ENCODE results near the gene USP17L30. TPM values are rescaled to one million over a fixed set of nuclear protein-coding genes. Genes with fewer than 3 reads are reported as not detected.
A peak's percentile ranks its signal among the peaks of the same experiment; 100 is the strongest.
"Not testable (repeated sequence)": the region's sequence is repeated elsewhere in the genome, so short reads cannot be mapped to it uniquely, and the experiment has no call there.

USP17L30 gene
- total and polyA plus RNA-seq, 4 donors: not detected

- DNase-seq (ENCODE audit: low read depth in 4 of 6, low spot score in 6 of 6); H3K9me3 ChIP-seq (ENCODE audit: control insufficient read depth, insufficient read depth, low read length); H3K27me3 ChIP-seq (ENCODE audit: control insufficient read depth, insufficient read depth, low read length); H3K4me1 ChIP-seq (ENCODE audit: control insufficient read depth, insufficient read depth, low read length); H3K36me3 ChIP-seq (ENCODE audit: control insufficient read depth, insufficient read depth, low read length); H3K4me3 ChIP-seq (ENCODE audit: low read depth, low read length); H3K27ac ChIP-seq (ENCODE audit: low read depth, low read length): not testable (repeated sequence)
- 100% methylated on average over 1 of the region's 1 CpG for WGBS (ENCODE audit: insufficient coverage)
Observed at GRCh38 chr4:9379881-9380280, 17.0 kb downstream of the USP17L30 start.

GRCh38 chr4:9381012-9381534 is 18.1 kb downstream of the USP17L30 start:
- 66% methylated on average over 15 of the region's 36 CpGs for WGBS (ENCODE audit: insufficient coverage)
- H3K27me3 ChIP-seq (ENCODE audit: control insufficient read depth, insufficient read depth, low read length); H3K9me3 ChIP-seq (ENCODE audit: control insufficient read depth, insufficient read depth, low read length); H3K27ac ChIP-seq (ENCODE audit: low read depth, low read length); H3K36me3 ChIP-seq (ENCODE audit: control insufficient read depth, insufficient read depth, low read length); H3K4me1 ChIP-seq (ENCODE audit: control insufficient read depth, insufficient read depth, low read length): not testable (repeated sequence)
- DNase-seq (ENCODE audit: low read depth in 4 of 6, low spot score in 6 of 6): peak in 2 of 6 donors; percentile 2 to 17
- H3K4me3 ChIP-seq (ENCODE audit: low read depth, low read length): peak overlapping the region; percentile 16

DNA sequence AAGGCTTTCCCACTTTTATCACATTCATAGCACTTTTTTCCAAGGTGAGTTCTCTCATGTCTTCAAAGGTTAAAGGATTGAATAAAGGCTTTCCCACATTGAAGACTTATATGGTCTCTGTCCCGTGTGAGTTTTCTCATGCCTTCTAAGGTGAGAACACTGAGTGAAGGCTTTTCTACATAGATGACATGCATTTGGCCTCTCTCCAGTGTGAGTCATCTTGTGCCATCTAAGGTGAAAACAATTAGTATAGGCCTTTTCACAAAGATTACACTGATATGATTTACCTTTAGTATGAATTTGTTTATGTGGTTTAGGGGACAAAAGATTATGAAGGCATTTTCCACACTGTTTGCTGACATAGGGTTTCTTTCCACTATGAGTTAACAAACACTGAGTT is 21.2 kb downstream of the USP17L30 start:
- Histone ChIP-seq H3K27ac (ENCODE audit: low read depth, low read length) (no peak overlapping the region), H3K4me1 (ENCODE audit: control insufficient read depth, insufficient read depth, low read length) (peaks cover 5% of the 10 kb centered on the region), H3K27me3 (ENCODE audit: control insufficient read depth, insufficient read depth, low read length) (no peaks in the 10 kb centered on the region), H3K36me3 (ENCODE audit: control insufficient read depth, insufficient read depth, low read length) (no peaks in the 10 kb centered on the region), H3K9me3 (ENCODE audit: control insufficient read depth, insufficient read depth, low read length) (no peaks in the 10 kb centered on the region), H3K4me3 (ENCODE audit: low read depth, low read length) (no peak overlapping the region)
- no peak for DNase-seq (ENCODE audit: low read depth in 4 of 6, low spot score in 6 of 6)
- 40% methylated on average over 1 of the region's 1 CpG for WGBS (ENCODE audit: insufficient coverage)

- not testable (repeated sequence) for H3K36me3 ChIP-seq (ENCODE audit: control insufficient read depth, insufficient read depth, low read length); H3K4me1 ChIP-seq (ENCODE audit: control insufficient read depth, insufficient read depth, low read length); H3K27me3 ChIP-seq (ENCODE audit: control insufficient read depth, insufficient read depth, low read length); H3K4me3 ChIP-seq (ENCODE audit: low read depth, low read length); DNase-seq (ENCODE audit: low read depth in 4 of 6, low spot score in 6 of 6); H3K9me3 ChIP-seq (ENCODE audit: control insufficient read depth, insufficient read depth, low read length); H3K27ac ChIP-seq (ENCODE audit: low read depth, low read length)
- WGBS (ENCODE audit: insufficient coverage): no CpG with 5 or more reads among the region's 2 CpGs
Observed at GRCh38 chr4:9389001-9389400, 26.1 kb downstream of the USP17L30 start.

DNA sequence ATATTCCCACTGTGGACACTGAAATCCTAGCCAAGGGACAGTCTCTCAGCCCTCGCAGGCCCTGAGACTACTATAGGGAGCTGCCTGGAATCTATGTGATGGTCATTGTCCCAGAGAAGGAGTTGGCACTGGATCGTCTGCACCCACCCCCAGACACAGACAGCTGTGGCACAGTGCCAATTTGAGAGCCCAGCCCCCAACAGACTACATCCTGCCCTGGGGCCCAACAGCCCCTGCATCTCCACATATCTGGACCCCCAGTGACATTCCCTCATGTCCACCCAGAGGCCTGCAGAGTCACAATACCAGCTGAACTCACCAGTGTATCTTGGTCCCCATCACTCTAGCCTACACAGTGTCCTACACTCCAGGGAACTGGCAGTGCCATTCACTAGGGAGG is 42.8 kb downstream of the USP17L30 start:
- not testable (repeated sequence) for H3K27me3 ChIP-seq (ENCODE audit: control insufficient read depth, insufficient read depth, low read length); H3K9me3 ChIP-seq (ENCODE audit: control insufficient read depth, insufficient read depth, low read length); DNase-seq (ENCODE audit: low read depth in 4 of 6, low spot score in 6 of 6); H3K27ac ChIP-seq (ENCODE audit: low read depth, low read length); H3K36me3 ChIP-seq (ENCODE audit: control insufficient read depth, insufficient read depth, low read length); H3K4me1 ChIP-seq (ENCODE audit: control insufficient read depth, insufficient read depth, low read length); H3K4me3 ChIP-seq (ENCODE audit: low read depth, low read length)
- WGBS (ENCODE audit: insufficient coverage): 0% methylated on average over 1 of the region's 2 CpGs

- H3K36me3 ChIP-seq (ENCODE audit: control insufficient read depth, insufficient read depth, low read length); DNase-seq (ENCODE audit: low read depth in 4 of 6, low spot score in 6 of 6): not testable (repeated sequence)
- WGBS (ENCODE audit: insufficient coverage): 94% methylated on average over 2 of the region's 3 CpGs
Observed at GRCh38 chr4:9406491-9406890, 43.6 kb downstream of the USP17L30 start.

GRCh38 chr4:9409793-9410192 is 46.9 kb downstream of the USP17L30 start:
- no peak for DNase-seq (ENCODE audit: low read depth in 4 of 6, low spot score in 6 of 6)
- Histone ChIP-seq H3K9me3 (ENCODE audit: control insufficient read depth, insufficient read depth, low read length) (no peaks in the 10 kb centered on the region), H3K27ac (ENCODE audit: low read depth, low read length) (no peak overlapping the region), H3K4me1 (ENCODE audit: control insufficient read depth, insufficient read depth, low read length) (no peaks in the 10 kb centered on the region), H3K36me3 (ENCODE audit: control insufficient read depth, insufficient read depth, low read length) (no peaks in the 10 kb centered on the region), H3K4me3 (ENCODE audit: low read depth, low read length) (no peak overlapping the region), H3K27me3 (ENCODE audit: control insufficient read depth, insufficient read depth, low read length) (no peaks in the 10 kb centered on the region)
- WGBS (ENCODE audit: insufficient coverage): 89% methylated on average over 12 of the region's 13 CpGs

More at GRCh38 chr4:9406491-9406890, 43.6 kb downstream of the USP17L30 start:
- H3K9me3 ChIP-seq (ENCODE audit: control insufficient read depth, insufficient read depth, low read length); H3K27me3 ChIP-seq (ENCODE audit: control insufficient read depth, insufficient read depth, low read length); H3K4me1 ChIP-seq (ENCODE audit: control insufficient read depth, insufficient read depth, low read length); H3K4me3 ChIP-seq (ENCODE audit: low read depth, low read length); H3K27ac ChIP-seq (ENCODE audit: low read depth, low read length): not testable (repeated sequence)

Small RNAs within 50 kb of the gene (small RNA-seq; reads per million reads assigned to genes)
- not detected for gene RNA5SP153 (ENCODE audit: low replicate concordance)

Other genes starting within 250 kb of the USP17L30 start
- gene FAM90A26, start 192.7 kb upstream of the USP17L30 start, total RNA-seq: not detected
- gene FAM90A26, start 192.7 kb upstream of the USP17L30 start, polyA plus RNA-seq (ENCODE audit: insufficient read length in 2 of 2): under 1 TPM in 1 of 2 donors, not detected in 1; 0.20 TPM
- gene USP17L10, start 152.5 kb upstream of the USP17L30 start, total RNA-seq: not detected
- gene USP17L10, start 152.5 kb upstream of the USP17L30 start, polyA plus RNA-seq (ENCODE audit: insufficient read length in 2 of 2): not detected
- gene USP17L11, start 147.7 kb upstream of the USP17L30 start, total RNA-seq: not detected
- not detected for gene USP17L11, start 147.7 kb upstream of the USP17L30 start, polyA plus RNA-seq (ENCODE audit: insufficient read length in 2 of 2)
- gene USP17L12, start 143.0 kb upstream of the USP17L30 start, total RNA-seq: not detected
- not detected for gene USP17L12, start 143.0 kb upstream of the USP17L30 start, polyA plus RNA-seq (ENCODE audit: insufficient read length in 2 of 2)
- not detected for gene USP17L13, start 138.2 kb upstream of the USP17L30 start, total RNA-seq
- not detected for gene USP17L13, start 138.2 kb upstream of the USP17L30 start, polyA plus RNA-seq (ENCODE audit: insufficient read length in 2 of 2)
- gene USP17L15, start 128.7 kb upstream of the USP17L30 start, total RNA-seq: not detected
- gene USP17L15, start 128.7 kb upstream of the USP17L30 start, polyA plus RNA-seq (ENCODE audit: insufficient read length in 2 of 2): not detected
- not detected for gene USP17L17, start 119.2 kb upstream of the USP17L30 start, total RNA-seq
- gene USP17L17, start 119.2 kb upstream of the USP17L30 start, polyA plus RNA-seq (ENCODE audit: insufficient read length in 2 of 2): not detected
- gene USP17L18, start 114.5 kb upstream of the USP17L30 start, total RNA-seq: not detected
- gene USP17L18, start 114.5 kb upstream of the USP17L30 start, polyA plus RNA-seq (ENCODE audit: insufficient read length in 2 of 2): not detected
- gene USP17L19, start 109.8 kb upstream of the USP17L30 start, total RNA-seq: not detected
- not detected for gene USP17L19, start 109.8 kb upstream of the USP17L30 start, polyA plus RNA-seq (ENCODE audit: insufficient read length in 2 of 2)
- gene USP17L20, start 105.0 kb upstream of the USP17L30 start, total RNA-seq: not detected
- not detected for gene USP17L20, start 105.0 kb upstream of the USP17L30 start, polyA plus RNA-seq (ENCODE audit: insufficient read length in 2 of 2)
- not detected for gene USP17L21, start 100.3 kb upstream of the USP17L30 start, total RNA-seq
- not detected for gene USP17L21, start 100.3 kb upstream of the USP17L30 start, polyA plus RNA-seq (ENCODE audit: insufficient read length in 2 of 2)
- not detected for gene USP17L22, start 95.5 kb upstream of the USP17L30 start, total RNA-seq
- not detected for gene USP17L22, start 95.5 kb upstream of the USP17L30 start, polyA plus RNA-seq (ENCODE audit: insufficient read length in 2 of 2)
- gene USP17L24, start 38.0 kb upstream of the USP17L30 start, total RNA-seq: not detected
- gene USP17L24, start 38.0 kb upstream of the USP17L30 start, polyA plus RNA-seq (ENCODE audit: insufficient read length in 2 of 2): not detected
- gene USP17L25, start 33.2 kb upstream of the USP17L30 start, total RNA-seq: not detected
- not detected for gene USP17L25, start 33.2 kb upstream of the USP17L30 start, polyA plus RNA-seq (ENCODE audit: insufficient read length in 2 of 2)
- not detected for gene USP17L26, start 28.5 kb upstream of the USP17L30 start, total RNA-seq
- not detected for gene USP17L26, start 28.5 kb upstream of the USP17L30 start, polyA plus RNA-seq (ENCODE audit: insufficient read length in 2 of 2)
- not detected for gene USP17L5, start 23.7 kb upstream of the USP17L30 start, total RNA-seq
- gene USP17L5, start 23.7 kb upstream of the USP17L30 start, polyA plus RNA-seq (ENCODE audit: insufficient read length in 2 of 2): not detected
- not detected for gene USP17L27, start 19.0 kb upstream of the USP17L30 start, total RNA-seq
- not detected for gene USP17L27, start 19.0 kb upstream of the USP17L30 start, polyA plus RNA-seq (ENCODE audit: insufficient read length in 2 of 2)
- not detected for gene USP17L28, start 14.2 kb upstream of the USP17L30 start, total RNA-seq
- gene USP17L28, start 14.2 kb upstream of the USP17L30 start, polyA plus RNA-seq (ENCODE audit: insufficient read length in 2 of 2): not detected
- gene USP17L29, start 9.5 kb upstream of the USP17L30 start, total RNA-seq: not detected
- not detected for gene USP17L29, start 9.5 kb upstream of the USP17L30 start, polyA plus RNA-seq (ENCODE audit: insufficient read length in 2 of 2)
- not detected for gene DEFB131A, start 81.3 kb downstream of the USP17L30 start, total RNA-seq
- gene DEFB131A, start 81.3 kb downstream of the USP17L30 start, polyA plus RNA-seq (ENCODE audit: insufficient read length in 2 of 2): not detected

All from spinal cord (tissue), 10 donors.